ENCODE data around the gene IL18BP.

- TF ChIP-seq CTCF (IDR thresholded peaks at IDR 0.05) = no peak
- TF ChIP-seq POLR2A (IDR thresholded peaks at IDR 0.05) = no peak
These were observed 19.1 kb upstream of the IL18BP start for GRCh38 chr11:71979602-71980001.
